ENCODE data around the gene AKR1B15. TPM values are rescaled to one million over a fixed set of nuclear protein-coding genes. Genes with fewer than 3 reads are reported as not detected.

The AKR1B15 gene
- total and polyA plus RNA-seq, 2 experiments from 2014 or later: not detected

DNA sequence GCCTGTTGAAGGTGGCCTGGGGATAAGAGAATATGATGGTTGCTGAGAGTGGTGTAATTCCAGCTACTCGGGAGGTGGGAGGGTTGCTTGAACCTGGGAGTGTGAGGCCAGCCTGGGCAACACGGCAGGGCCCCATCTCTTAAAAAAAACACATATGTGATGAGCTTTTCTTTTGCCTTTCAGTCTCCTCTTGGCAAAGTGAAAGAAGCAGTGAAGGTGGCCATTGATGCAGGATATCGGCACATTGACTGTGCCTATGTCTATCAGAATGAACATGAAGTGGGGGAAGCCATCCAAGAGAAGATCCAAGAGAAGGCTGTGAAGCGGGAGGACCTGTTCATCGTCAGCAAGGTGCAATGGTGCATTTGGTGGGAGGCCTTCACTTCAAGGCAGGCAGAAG, 18.4 kb upstream of the AKR1B15 start:
- no peaks in the 10 kb centered on the region for H3K36me3 Mint-ChIP-seq (ENCODE audit: low read depth)
- no peaks in the 10 kb centered on the region for H3K9me3 Mint-ChIP-seq
- no peak for DNase-seq (ENCODE audit: low spot score)
- no peak overlapping the region for H3K4me3 Mint-ChIP-seq
- peaks cover 6% of the 10 kb centered on the region for H3K4me1 ChIP-seq (ENCODE audit: insufficient read depth)
- no peak overlapping the region for H3K27ac ChIP-seq (ENCODE audit: low read depth)
- no peaks in the 10 kb centered on the region for H3K27me3 ChIP-seq (ENCODE audit: insufficient read depth)
- no peak for ATAC-seq
- H3F3A ChIP-seq (replicated peaks; ENCODE audit: low read depth): no peaks in the 10 kb centered on the region
- no peaks in the 10 kb centered on the region for H4K20me1 ChIP-seq (replicated peaks; ENCODE audit: insufficient read depth)
- no peak overlapping the region for H3K4me3 ChIP-seq
- H2AFZ ChIP-seq: no peak overlapping the region
- H3K79me2 ChIP-seq (replicated peaks; ENCODE audit: insufficient read depth): no peaks in the 10 kb centered on the region
- peaks cover 3% of the 10 kb centered on the region for H3K27me3 Mint-ChIP-seq (ENCODE audit: insufficient read depth, low read depth, poor library complexity)
- no peak overlapping the region for H3K4me2 ChIP-seq
- no peak overlapping the region for H3K27ac Mint-ChIP-seq
- H3K36me3 ChIP-seq (ENCODE audit: insufficient read depth): no peaks in the 10 kb centered on the region
- TF ChIP-seq ZNF331 (CRISPR knock-in tag; IDR thresholded peaks at IDR 0.05; ENCODE audit: low read depth): no peak
- H3K4me1 Mint-ChIP-seq: peaks cover 12% of the 10 kb centered on the region; the same call in 1 of the 3 replicates
- no peaks in the 10 kb centered on the region for H3K9me2 ChIP-seq (ENCODE audit: insufficient read depth)

GRCh38 chr7:134532180-134532953, 16.5 kb upstream of the AKR1B15 start:
- H3K27me3 Mint-ChIP-seq (ENCODE audit: insufficient read depth, low read depth, poor library complexity): peaks cover 3% of the 10 kb centered on the region
- H3K36me3 Mint-ChIP-seq (ENCODE audit: low read depth): no peaks in the 10 kb centered on the region
- ATAC-seq: no peak
- no peaks in the 10 kb centered on the region for H3K9me3 Mint-ChIP-seq
- Histone ChIP-seq H3K79me2 (replicated peaks; ENCODE audit: insufficient read depth) (no peaks in the 10 kb centered on the region), H3K27me3 (ENCODE audit: insufficient read depth) (no peaks in the 10 kb centered on the region), H3K4me3 (no peak overlapping the region), H3K36me3 (ENCODE audit: insufficient read depth) (no peaks in the 10 kb centered on the region), H2AFZ (no peak overlapping the region), H3K27ac (ENCODE audit: low read depth) (no peak overlapping the region), H3K4me1 (ENCODE audit: insufficient read depth) (peaks cover 6% of the 10 kb centered on the region), H4K20me1 (replicated peaks; ENCODE audit: insufficient read depth) (no peaks in the 10 kb centered on the region), H3K9me2 (ENCODE audit: insufficient read depth) (no peaks in the 10 kb centered on the region), H3F3A (replicated peaks; ENCODE audit: low read depth) (no peaks in the 10 kb centered on the region), H3K4me2 (no peak overlapping the region)
- no peak overlapping the region for H3K4me3 Mint-ChIP-seq
- H3K27ac Mint-ChIP-seq: no peak overlapping the region
- H3K4me1 Mint-ChIP-seq: peaks cover 9% of the 10 kb centered on the region; the same call in 1 of the 3 replicates
- no peak for DNase-seq (ENCODE audit: low spot score)
- no peak for TF ChIP-seq POLR2AphosphoS5 (IDR thresholded peaks at IDR 0.05; ENCODE audit: low read depth)
- TF ChIP-seq NANOG (IDR thresholded peaks at IDR 0.05; ENCODE audit: borderline replicate concordance): no peak
- TF ChIP-seq EZH2phosphoT487 (IDR thresholded peaks at IDR 0.05; ENCODE audit: unreplicated experiment): no peak
- TF ChIP-seq REST (IDR thresholded peaks at IDR 0.05; ENCODE audit: unreplicated experiment): no peak
- TF ChIP-seq STAT1 (IDR thresholded peaks at IDR 0.05; ENCODE audit: unreplicated experiment): no peak
- no peak for TF ChIP-seq CREB1 (CRISPR knock-in tag; IDR thresholded peaks at IDR 0.05; ENCODE audit: low read depth)
- no peak for TF ChIP-seq ETS1 (IDR thresholded peaks at IDR 0.05)
- TF ChIP-seq ZNF331 (CRISPR knock-in tag; IDR thresholded peaks at IDR 0.05; ENCODE audit: low read depth): no peak
- TF ChIP-seq JUNB (IDR thresholded peaks at IDR 0.05; ENCODE audit: unreplicated experiment): no peak
- no peak for TF ChIP-seq CTCF (conservative IDR thresholded peaks at IDR 0.05; ENCODE audit: low read depth in 2 of 2)
